ENCODE results near the gene PPP1R16B.

The PPP1R16B gene

GRCh38 chr20:38889792-38890496 is 84.4 kb downstream of the PPP1R16B start:
- Histone ChIP-seq H3K9ac (ENCODE audit: low read length) (no peak overlapping the region), H3K4me3 (ENCODE audit: low read length) (no peak overlapping the region), H4K20me1 (ENCODE audit: insufficient read depth, low read length) (peaks cover 38% of the 10 kb centered on the region), H3K79me2 (ENCODE audit: low read length) (peaks cover 96% of the 10 kb centered on the region), H3K27ac (ENCODE audit: low read length) (peak overlapping the region; percentile 95), H2AFZ (ENCODE audit: low read depth, low read length) (no peak overlapping the region), H3K36me3 (replicated peaks; ENCODE audit: low read depth, low read length) (peaks cover 59% of the 10 kb centered on the region), H3K4me1 (ENCODE audit: low read length) (peaks cover 60% of the 10 kb centered on the region), H3K27me3 (ENCODE audit: low read depth, low read length) (no peaks in the 10 kb centered on the region), H3K9me3 (ENCODE audit: insufficient read depth, low read length) (no peaks in the 10 kb centered on the region), H3K4me2 (ENCODE audit: low read length) (no peak overlapping the region)
- TF ChIP-seq EZH2phosphoT487 (IDR thresholded peaks at IDR 0.05; ENCODE audit: low read depth): no peak
- TF ChIP-seq CTCF (IDR thresholded peaks at IDR 0.05; ENCODE audit: low read depth, low read length): no peak

- no peak for TF ChIP-seq EZH2phosphoT487 (IDR thresholded peaks at IDR 0.05; ENCODE audit: low read depth)
- TF ChIP-seq CTCF (IDR thresholded peaks at IDR 0.05; ENCODE audit: low read depth, low read length): no peak
- H3K4me3 ChIP-seq (ENCODE audit: low read length): no peak overlapping the region
- no peaks in the 10 kb centered on the region for H3K9me3 ChIP-seq (ENCODE audit: insufficient read depth, low read length)
- H3K4me1 ChIP-seq (ENCODE audit: low read length): peaks cover 60% of the 10 kb centered on the region
- H3K27me3 ChIP-seq (ENCODE audit: low read depth, low read length): no peaks in the 10 kb centered on the region
- no peak overlapping the region; the same call in 1 of the 2 replicates for H3K9ac ChIP-seq (ENCODE audit: low read length)
- H3K79me2 ChIP-seq (ENCODE audit: low read length): peaks cover 96% of the 10 kb centered on the region
- peaks cover 61% of the 10 kb centered on the region for H3K36me3 ChIP-seq (replicated peaks; ENCODE audit: low read depth, low read length)
- H3K4me2 ChIP-seq (ENCODE audit: low read length): no peak overlapping the region
- peak overlapping the region; percentile 95 for H3K27ac ChIP-seq (ENCODE audit: low read length)
- peaks cover 34% of the 10 kb centered on the region for H4K20me1 ChIP-seq (ENCODE audit: insufficient read depth, low read length)
- no peak overlapping the region for H2AFZ ChIP-seq (ENCODE audit: low read depth, low read length)
These were observed 85.0 kb downstream of the PPP1R16B start for GRCh38 chr20:38890497-38890818.

- H3K9me3 ChIP-seq (ENCODE audit: insufficient read depth, low read length): no peaks in the 10 kb centered on the region
- TF ChIP-seq EZH2phosphoT487 (IDR thresholded peaks at IDR 0.05; ENCODE audit: low read depth) (no peak), CTCF (IDR thresholded peaks at IDR 0.05; ENCODE audit: low read depth, low read length) (no peak)
- H3K4me1 ChIP-seq (ENCODE audit: low read length): peaks cover 60% of the 10 kb centered on the region
- peak overlapping the region; percentile 83 for H3K9ac ChIP-seq (ENCODE audit: low read length)
- H3K4me2 ChIP-seq (ENCODE audit: low read length): peak overlapping the region; percentile 78
- peak overlapping the region; percentile 51 for H3K4me3 ChIP-seq (ENCODE audit: low read length)
- peaks cover 96% of the 10 kb centered on the region for H3K79me2 ChIP-seq (ENCODE audit: low read length)
- peak overlapping the region; percentile 95 for H3K27ac ChIP-seq (ENCODE audit: low read length)
- H3K36me3 ChIP-seq (replicated peaks; ENCODE audit: low read depth, low read length): peaks cover 59% of the 10 kb centered on the region
- H4K20me1 ChIP-seq (ENCODE audit: insufficient read depth, low read length): peaks cover 20% of the 10 kb centered on the region
- H3K27me3 ChIP-seq (ENCODE audit: low read depth, low read length): no peaks in the 10 kb centered on the region
- no peak overlapping the region for H2AFZ ChIP-seq (ENCODE audit: low read depth, low read length)
These were observed 86.8 kb downstream of the PPP1R16B start for GRCh38 chr20:38892091-38892981.

GRCh38 chr20:38893056-38893564 is 87.6 kb downstream of the PPP1R16B start:
- Histone ChIP-seq H3K4me1 (ENCODE audit: low read length) (peaks cover 60% of the 10 kb centered on the region), H4K20me1 (ENCODE audit: insufficient read depth, low read length) (peaks cover 17% of the 10 kb centered on the region), H3K4me2 (ENCODE audit: low read length) (peak overlapping the region; percentile 78), H3K36me3 (replicated peaks; ENCODE audit: low read depth, low read length) (peaks cover 60% of the 10 kb centered on the region), H3K27ac (ENCODE audit: low read length) (peak overlapping the region; percentile 95), H3K9me3 (ENCODE audit: insufficient read depth, low read length) (no peaks in the 10 kb centered on the region), H2AFZ (ENCODE audit: low read depth, low read length) (no peak overlapping the region), H3K4me3 (ENCODE audit: low read length) (peak overlapping the region; percentile 51), H3K79me2 (ENCODE audit: low read length) (peaks cover 96% of the 10 kb centered on the region), H3K27me3 (ENCODE audit: low read depth, low read length) (no peaks in the 10 kb centered on the region), H3K9ac (ENCODE audit: low read length) (peak overlapping the region; percentile 83)
- TF ChIP-seq EZH2phosphoT487 (IDR thresholded peaks at IDR 0.05; ENCODE audit: low read depth) (no peak), CTCF (IDR thresholded peaks at IDR 0.05; ENCODE audit: low read depth, low read length) (no peak)
